ENCODE data around the gene ZFP91.

DNA sequence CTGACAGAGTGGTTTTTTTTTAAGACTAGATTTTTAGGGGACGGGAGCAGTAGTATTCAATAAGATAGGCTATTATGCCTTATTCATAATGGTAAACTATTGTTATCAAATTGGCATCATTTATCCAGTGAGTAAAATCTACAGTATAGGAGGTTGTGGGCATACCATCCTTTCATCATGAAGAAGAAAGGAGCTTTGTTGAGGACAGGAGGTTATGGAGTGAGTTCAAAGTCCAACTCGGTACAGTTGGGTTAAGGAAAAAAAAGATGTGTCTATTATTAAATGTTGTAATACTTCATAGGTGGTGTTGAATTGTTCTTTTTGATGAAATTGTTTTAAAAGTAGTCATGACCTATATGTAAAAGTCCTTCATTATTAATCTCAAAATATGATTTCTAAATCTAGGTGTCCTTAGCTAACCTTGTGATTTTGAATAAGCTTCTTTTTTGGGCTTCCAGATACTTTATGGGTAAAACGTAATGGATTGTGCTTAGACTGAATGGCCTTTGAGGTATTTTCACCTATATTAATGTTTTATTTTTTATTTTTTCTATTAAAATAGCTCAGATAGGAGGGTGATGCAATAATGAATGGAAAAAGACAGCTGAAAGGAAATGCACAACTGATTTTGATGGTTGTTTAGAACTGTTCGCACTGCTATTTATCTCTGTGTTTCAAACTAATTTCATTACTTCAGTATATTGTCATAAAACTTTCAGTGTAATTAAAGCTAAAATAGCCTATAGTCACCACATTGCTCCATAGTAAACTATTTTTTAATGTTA, 28.3 kb downstream of the ZFP91 start:
- TF ChIP-seq, protein P1, sequence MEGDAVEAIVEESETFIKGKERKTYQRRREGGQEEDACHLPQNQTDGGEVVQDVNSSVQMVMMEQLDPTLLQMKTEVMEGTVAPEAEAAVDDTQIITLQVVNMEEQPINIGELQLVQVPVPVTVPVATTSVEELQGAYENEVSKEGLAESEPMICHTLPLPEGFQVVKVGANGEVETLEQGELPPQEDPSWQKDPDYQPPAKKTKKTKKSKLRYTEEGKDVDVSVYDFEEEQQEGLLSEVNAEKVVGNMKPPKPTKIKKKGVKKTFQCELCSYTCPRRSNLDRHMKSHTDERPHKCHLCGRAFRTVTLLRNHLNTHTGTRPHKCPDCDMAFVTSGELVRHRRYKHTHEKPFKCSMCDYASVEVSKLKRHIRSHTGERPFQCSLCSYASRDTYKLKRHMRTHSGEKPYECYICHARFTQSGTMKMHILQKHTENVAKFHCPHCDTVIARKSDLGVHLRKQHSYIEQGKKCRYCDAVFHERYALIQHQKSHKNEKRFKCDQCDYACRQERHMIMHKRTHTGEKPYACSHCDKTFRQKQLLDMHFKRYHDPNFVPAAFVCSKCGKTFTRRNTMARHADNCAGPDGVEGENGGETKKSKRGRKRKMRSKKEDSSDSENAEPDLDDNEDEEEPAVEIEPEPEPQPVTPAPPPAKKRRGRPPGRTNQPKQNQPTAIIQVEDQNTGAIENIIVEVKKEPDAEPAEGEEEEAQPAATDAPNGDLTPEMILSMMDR (conservative IDR thresholded peaks at IDR 0.05; ENCODE audit: low read length) = no peak
- TF ChIP-seq EZH2phosphoT487 (IDR thresholded peaks at IDR 0.05; ENCODE audit: borderline replicate concordance, low read depth, low read length) = no peak

Measured in OCI-LY7 (cell line).